Stimulated activated CD4-positive, alpha-beta T cell treated with anti-CD3 and anti-CD28 coated beads, TNF-alpha, amount 100 ng/mL, for 48 hours (primary cell): ENCODE results near the gene OR4D11.

Experiments used
- DNase-seq, 3 donors: peaks; one replicate each; pipeline ENCODE4 v3.0.0-alpha.2; 2020; ENCODE audit warnings: low read depth in 3 of 3

OR4D11 gene

DNA sequence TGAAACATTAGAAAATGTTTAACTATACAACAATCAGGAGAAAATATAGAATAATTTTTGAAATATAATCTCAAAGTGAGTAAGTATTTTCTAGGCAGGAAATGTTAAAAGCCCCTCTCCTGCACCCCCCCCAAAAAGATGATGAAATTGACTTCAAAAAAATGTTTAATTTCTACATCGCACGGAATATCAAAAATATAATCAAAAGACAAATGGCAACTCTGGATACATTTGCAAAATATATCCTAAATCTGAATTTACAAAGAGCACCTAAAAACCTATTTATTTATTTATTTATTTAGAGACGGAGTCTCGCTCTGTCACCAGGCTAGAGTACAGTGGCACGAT lies 44.9 kb downstream of the OR4D11 start:
- DNase-seq = no peak

DNA sequence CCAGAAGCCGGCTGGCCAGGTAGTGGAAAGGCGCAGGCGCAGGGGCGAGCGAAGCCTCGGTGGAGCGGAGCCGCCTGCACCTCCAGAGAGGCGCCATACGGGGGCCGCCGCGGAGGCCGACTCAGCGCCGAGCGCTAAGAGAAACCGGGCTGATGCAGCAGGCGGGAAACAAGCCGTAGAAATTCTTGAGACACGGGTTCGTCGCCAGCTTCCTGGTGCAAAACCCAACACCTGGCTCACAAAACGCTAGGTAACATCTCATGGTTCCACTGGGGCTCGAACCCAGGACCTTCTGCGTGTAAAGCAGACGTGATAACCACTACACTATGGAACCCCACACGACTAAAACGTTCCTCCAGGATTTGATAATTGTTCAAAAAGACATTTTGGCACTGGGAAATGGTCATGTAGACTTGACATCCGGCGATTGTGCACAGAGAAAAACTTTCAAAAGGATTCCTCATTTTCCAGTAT lies 47.0 kb downstream of the OR4D11 start:
- peak; percentile 77 to 93 (median 85) for DNase-seq

DNA sequence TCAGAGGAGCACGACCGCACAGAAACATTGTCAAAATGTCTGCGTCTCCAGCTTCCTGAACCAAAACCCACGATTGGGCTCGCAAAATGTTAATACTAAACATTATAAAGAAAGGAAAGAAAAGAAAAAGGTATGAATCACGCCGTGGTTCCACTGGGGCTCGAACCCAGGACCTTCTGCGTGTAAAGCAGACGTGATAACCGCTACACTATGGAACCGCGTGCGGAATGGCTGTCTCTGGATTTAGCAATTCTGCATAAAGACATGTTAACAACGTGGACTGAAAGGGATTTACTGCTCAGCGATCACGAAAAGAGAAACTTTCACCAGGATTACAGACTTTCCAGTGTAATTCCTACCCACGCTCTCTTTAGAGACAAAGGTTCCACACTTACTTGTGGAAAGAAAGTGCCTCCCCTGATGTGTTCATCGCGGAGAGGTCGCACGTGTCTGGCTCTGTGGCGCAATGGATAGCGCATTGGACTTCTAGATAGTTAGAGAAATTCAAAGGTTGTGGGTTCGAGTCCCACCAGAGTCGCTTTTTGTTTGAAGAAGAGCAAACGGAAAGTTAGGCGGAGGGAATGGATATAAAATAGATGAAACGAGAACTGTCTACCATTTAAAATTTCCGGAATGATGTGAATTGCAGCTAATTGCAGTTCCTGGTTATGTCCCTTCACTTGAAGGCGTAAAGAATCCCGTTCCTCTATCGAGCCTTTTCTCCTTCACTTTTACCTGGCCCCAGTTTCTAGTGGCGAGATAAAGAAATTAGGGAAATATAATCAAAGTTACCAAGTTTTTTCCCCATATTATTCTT lies 47.7 kb downstream of the OR4D11 start:
- DNase-seq = peak; percentile 73 to 83 (median 74)

DNA sequence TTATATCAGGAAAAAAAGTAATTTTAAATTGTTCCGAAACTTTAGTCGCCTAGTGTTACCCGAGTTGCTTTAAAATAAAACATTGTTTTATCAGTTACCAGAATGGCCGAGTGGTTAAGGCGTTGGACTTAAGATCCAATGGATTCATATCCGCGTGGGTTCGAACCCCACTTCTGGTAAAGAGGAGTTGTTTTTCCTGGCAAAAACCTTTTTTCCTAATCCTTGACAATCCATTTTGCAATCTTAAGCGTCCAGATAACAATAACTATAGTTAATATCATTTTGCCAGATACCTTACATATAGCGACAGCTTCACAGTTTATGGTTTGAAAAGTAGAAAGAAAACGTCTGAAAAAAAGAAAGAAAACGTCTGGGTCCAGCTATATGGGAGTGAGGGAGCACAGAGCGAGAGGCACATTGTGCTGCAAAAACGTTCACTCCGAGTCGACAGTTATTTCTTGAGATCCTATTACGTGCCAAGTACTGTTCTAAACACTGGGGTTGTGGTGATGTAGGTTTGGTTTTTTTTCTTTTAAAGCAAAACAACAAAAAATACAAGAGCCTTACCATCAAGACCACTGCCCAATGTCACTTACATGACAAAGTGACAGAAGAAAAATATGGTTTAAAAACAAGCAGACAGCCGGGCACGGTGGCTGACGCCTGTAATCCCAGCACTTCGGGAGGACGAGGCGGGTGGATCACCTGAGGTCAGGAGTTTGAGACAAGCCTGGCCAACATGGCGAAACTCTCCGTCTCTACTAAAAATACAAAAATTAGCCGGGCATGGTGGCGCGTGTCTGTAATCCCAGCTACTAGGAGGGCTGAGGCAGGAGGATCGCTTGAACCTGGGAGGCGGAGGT lies 48.5 kb downstream of the OR4D11 start:
- no peak for DNase-seq

DNA sequence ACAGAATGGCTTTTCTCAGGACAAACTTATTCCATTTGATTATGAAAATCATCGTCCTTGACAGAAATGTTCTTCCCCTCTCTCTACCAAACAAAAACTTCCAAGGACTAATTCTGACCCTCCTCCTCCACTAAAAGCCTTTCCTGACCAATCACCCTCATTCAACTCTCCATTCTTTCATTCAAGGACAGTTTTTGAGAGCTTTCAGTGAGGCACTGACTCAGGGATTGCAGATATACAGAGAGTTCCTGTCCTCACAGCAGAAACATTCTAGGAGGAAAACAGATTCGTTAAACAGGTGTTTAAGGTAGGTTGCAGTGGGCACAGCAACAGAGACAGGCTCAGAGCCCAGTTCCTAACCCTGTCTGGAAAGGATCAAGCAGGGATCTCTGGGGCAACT lies 49.5 kb downstream of the OR4D11 start:
- DNase-seq = no peak

DNA sequence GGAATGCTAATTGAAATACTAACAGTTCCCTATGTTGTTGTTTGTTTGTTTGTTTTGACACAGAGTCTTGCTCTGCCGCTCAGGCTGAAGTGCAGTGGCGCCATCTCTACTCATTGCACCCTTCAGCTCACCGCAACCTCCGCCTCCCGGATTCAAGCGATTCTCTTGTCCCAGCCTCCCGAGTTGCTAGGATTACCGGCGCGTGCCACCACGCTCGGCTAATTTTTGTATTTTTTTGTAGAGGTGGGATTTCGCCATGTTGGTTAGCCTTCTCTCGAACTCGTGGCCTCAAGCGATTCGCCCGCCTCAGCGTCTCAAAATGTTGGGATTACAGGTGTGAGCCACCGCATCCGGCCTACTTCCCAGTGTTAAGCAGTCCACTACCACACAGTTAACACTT lies 49.9 kb downstream of the OR4D11 start:
- no peak for DNase-seq
